Occipital lobe (tissue), 2 donors: ENCODE results near the gene IL4R. TPM values are rescaled to one million over a fixed set of nuclear protein-coding genes. Genes with fewer than 3 reads are reported as not detected.
"Not testable (repeated sequence)": the region's sequence is repeated elsewhere in the genome, so short reads cannot be mapped to it uniquely, and the experiment has no call there.

Source experiments
- DNase-seq: peaks from one replicate; lab custom pipeline; 2025; lab: John Stamatoyannopoulos, UW
- total RNA-seq: library from RNA; depleted of rRNA; stranded (reverse); fragments of >200 nt; gene quantifications from one replicate; pipeline ENCODE4 v1.2.3, GENCODE V29; 2014

IL4R gene
- total RNA-seq, 1 donor from 2014 or later: 1.1 TPM

DNA sequence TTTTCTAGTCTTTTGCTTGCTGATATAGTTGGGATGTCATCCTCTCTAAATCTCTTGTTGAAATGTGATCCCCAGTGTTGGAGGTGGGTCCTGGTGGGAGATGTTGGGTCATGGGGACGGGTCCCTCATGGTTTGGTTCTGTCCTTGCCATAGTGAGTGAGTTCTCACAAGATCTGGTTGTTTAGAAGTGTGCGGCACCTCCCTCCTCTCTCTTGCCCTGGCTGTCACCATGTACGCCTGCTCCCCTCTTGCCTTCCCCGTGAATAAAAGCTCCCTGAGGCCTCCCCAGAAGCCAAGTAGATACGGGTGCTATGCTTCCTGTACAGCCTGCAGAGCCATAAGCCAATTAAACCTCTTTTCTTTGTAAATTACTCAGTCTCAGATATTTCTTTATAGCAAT is 15.2 kb downstream of the IL4R start:
- no peak for DNase-seq

DNA sequence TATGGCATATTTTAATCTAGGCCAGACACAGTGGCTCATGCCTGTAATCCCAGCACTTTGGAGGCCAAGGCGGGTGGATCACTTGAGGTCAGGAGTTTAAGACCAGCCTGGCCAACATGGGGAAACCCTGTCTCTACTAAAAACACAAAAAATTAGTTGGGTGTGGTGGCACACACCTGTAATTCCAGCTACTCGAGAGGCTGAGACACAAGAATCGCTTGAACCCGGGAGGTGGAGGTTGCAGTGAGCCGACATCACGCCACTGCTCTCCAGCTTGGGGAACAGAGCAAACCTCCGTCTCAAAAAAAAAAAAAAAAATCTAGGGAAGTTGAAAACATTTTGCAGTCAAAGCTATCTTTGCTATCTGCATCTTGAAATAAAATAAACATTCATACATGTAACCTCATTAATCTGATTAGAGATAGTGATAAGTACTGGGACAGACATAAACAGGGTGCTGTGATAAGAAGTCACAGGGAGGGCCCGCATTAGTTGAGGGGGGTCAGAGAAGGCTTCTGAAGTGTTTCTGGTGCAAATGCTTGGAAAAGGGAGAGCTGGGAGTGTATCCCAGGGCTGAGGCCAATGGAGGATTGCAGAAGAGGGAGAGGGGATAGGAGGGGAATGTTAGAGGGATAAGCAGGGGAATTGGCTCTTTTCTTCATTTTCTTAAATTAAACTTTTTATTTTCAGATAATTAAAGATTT is 15.8 kb downstream of the IL4R start:
- DNase-seq: not testable (repeated sequence)

DNA sequence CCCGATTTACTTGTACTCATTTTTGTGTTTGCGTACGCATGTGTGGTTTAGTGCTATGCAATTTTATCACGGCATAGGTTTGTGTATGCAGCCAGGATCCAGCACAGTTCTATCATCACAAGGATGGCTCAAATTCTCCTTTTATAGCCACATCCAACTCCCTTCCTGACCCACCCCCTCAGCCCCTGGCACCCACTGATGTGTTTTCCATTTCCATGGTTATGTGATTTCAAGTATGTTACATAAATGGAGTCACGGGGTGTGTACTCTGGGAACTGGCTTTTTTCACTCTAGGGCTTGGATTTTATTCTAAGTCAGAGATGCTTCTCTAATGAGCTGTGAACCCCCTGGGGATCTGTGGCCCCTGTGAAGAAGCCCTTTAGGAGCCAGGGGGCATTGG is 16.8 kb downstream of the IL4R start:
- peak; percentile 12 for DNase-seq

DNA sequence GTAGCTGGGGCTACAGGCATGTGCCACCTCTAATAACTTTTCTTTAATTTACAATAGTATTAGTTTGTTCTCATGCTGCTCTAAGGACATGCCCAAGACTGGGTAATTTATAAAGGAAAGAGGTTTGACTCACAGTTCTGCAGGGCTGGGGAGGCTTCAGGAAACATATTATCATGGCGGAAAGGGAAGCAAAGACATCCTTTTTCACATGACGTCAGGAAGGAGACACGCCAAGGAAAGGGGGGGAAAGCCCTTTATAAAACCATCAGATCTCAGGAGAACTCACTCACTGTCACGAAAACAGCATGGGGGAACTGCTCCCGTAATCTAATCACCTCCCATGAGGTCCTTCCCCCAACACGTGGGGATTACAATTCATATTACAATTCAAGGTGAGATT is 18.3 kb downstream of the IL4R start:
- DNase-seq: no peak

DNA sequence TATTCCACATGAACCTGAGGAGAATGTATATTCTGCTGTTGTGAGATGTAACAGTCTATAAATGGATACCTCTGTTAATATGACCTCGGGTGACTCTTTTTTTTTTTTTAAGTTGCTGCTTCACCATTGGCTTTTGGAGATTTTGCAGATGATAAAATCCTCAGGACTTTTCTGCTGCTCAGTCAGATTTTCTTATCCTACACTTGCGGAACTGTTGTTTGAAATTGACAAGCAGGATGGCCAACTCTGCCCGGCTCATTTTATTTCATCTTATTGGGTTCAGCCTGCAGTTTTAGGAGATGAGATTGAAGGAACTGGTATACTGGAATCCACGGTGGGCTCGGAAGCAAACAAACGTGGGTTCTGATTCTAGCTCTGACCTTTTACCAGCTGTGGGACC is 19.3 kb downstream of the IL4R start:
- DNase-seq: no peak

DNA sequence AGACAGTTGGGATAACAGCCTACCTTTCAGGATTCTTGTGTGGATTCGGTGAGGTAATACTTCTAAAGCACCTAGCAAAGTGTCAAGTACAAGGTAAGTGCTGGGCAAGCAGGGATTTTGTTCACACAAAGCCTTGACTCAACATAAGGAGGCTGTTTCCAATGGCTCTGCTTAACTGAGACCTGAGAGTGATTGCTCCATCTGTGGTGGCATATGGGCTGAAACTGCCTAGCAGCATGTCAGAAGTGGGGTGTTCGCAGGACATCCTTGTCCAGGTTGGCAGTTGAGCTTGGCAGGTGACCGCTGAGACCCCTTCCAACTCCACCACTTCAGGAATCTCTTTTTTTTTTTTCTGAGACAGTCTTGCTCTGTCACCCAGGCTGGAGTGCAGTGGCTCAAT is 19.8 kb downstream of the IL4R start:
- no peak for DNase-seq

DNA sequence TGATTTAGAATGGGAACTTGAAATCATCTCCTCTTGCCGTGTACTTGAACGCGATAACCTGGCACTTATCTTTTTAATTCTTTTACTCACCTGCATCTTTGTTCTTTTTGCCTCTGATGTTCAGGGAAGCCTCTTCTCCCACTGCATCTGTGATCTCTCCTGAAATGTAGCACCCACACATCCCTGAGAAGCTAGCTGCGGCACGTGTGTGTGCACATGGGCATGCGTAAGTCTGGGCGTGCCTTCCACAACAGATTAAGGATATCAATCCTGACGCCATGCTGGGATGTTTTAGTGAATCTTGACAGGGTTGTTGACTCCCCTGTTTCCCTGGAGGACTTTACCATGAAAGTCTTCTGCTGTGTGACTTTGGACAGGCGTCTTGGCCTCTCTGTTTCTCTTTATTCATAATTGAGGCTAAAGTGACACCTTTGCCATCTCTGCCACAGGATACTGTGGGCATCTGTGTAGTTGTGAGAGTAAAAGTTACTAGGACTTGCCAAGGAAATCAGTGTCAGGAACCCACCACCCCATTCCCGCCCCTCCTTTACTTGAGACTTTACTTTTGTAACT is 20.5 kb downstream of the IL4R start:
- no peak for DNase-seq

DNA sequence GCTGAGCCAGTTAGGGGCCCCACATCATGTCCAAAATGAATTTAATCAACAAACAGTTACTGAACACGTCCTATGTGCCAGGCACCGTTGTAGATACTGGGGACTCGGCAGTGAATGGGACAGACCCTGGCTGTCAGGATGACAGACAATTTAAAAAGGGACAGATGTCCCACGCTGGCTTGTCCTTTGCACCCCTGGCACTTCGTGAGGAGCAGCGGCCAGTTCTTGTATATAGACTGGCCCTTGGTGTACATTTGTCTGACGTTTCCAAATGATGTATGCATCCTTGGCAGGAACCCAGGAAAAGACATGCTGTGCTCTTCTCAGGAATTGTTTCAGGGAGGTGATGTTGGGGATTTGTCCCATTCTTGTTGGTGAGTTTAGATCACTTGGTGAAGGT is 21.1 kb downstream of the IL4R start:
- DNase-seq: no peak

DNA sequence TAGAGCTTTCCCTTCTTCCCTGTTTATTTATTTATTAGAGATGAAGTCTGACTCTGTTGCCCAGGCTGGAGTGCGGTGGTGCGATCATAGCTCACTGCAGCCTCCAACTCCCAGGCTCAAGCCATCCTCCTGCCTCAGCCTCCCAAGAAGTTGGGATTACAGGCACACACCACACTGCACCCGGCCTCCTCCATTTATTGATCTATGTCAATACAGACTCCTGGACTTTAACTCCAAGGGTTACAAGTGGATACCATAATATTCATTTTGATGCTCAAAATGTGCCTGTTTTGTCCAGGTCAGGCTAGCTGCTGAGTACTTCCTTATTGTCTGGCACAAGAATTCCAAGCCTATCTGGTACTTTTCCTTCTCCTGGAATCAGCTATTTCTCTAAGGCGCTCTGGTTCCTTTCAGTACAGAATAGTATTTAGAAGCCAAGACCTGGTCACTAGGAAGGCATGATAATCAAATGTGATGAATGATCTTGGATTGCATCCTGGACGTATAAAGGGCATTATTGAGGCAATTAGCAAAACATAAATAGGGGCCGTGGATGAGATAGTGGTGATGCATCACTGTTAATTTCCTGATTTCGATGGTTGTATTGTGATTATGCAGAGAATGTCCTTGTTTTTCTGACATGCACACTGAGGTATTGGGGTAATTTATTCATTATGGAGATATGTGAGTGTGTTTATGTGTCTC is 21.7 kb downstream of the IL4R start:
- DNase-seq: no peak

DNA sequence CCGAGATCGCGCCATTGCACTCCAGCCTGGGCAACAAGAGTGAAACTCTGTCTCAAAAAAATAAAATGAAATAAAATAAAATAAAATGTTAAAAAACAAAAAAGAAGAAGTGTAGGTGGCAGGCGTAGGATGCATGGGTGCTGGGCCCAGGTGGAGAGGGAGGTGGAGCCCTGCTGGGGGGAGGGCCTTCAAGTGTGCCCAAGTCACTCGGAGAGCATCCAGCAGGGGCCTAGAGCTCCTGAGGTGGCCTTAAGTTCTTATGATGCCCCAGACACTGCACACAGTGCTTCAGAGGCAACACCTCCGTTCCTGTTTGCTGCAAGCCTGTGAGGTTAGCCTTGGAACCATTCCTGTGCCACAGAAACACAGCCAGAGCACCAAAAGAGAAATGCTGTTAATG is 23.2 kb downstream of the IL4R start:
- no peak for DNase-seq

DNA sequence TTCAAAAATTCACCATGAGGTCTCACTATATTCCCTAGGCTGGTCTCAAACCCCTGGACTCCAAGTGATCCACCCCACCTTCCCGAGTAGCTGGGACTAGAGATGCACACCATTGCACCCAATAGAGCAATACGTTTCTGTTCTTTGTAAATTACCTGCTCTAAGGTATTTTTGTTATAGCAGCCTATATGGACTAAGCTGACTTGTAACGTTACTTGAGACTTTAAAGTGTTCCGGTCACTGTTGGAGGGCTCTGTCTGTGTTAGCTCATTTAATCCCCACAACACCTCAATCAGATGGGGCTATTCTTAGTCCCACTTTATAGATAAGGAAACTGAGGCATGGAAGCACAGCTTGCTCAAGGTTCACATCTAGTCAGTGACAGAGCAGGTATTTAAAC is 25.4 kb downstream of the IL4R start:
- DNase-seq: no peak

DNA sequence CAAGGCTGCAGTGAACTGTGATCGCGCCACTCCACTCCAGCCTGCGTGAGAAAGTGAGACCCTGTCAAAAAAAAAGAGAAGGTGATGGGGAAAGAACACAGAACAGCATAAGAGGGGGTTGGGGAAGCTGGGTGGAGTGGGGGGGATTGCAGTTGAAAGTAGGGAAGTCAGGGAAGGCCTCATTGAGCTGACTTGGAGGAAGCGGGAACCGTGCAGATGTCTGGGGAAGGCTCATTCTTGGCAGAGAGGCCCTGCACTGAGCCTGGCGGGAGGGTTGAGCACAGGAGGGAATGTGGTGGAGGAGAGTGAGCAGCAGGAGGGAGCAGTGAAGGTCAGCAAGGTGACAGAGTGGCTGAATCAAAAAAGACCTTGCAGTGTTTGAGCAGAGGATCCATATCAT is 26.9 kb downstream of the IL4R start:
- no peak for DNase-seq

DNA sequence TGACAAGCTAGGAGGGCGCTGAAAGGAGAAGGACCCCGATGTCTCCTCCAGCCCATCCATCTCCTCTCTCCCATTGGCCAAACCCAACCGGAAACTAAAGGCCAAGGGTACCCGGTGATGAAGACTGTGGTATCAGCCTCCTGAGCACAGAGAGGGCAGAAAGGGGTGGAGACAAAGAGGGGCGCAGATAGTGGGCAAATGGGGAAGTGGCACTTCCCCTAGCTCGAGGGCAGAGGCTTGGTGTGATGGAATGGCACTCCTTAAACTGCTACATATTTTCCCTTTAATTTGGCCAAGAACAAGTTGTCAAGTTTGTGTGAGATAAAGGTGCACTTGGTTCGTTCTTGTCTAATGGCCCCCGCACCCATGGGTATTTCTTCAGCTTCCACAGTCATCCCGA is 27.8 kb downstream of the IL4R start:
- no peak for DNase-seq

DNA sequence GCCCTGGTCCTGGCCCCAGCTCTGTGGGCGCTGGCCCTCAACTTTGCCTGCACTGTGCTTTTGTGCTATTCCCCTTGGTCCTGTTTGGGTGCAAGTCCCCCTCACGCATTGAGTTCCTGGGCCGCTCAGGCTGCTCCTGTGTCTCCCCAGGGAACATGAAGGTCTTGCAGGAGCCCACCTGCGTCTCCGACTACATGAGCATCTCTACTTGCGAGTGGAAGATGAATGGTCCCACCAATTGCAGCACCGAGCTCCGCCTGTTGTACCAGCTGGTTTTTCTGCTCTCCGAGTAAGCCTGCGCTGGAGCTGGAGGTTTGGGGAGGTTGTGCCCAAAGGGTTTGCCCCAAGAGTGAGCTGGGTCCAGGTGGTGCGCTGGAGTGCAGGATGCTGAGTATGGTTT is 28.2 kb downstream of the IL4R start:
- no peak for DNase-seq

DNA sequence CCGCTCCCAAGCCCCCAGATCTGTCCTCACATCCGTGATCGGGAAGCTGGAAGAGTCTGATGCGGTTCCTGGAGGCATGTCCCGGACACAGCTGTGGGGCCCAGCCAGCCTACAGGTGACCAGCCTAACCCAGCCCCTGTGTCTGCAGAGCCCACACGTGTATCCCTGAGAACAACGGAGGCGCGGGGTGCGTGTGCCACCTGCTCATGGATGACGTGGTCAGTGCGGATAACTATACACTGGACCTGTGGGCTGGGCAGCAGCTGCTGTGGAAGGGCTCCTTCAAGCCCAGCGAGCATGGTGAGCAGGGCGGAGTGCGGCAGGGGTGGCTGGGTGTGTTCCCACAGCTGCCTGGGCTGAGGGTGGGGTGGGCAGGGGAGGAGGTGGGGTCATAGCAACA is 30.9 kb downstream of the IL4R start:
- no peak for DNase-seq

DNA sequence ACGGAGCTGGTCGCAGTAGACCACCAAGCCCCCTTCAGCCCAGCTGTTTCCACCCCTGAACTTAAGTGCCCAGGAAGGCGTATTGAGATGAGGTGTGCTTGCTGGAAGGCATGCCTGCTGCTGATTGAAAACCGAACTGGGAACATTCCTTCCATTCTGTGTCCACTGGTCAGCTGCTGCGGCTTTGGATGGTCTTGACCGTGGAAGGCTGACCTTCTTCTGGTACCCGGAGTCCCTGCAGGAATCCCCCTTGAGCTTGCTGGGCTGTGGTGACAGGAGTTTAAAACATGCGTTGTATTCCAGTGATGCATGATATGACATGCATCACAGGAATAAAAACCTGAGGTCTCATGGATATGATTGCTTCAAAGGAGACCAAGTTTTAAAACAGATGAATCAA is 31.4 kb downstream of the IL4R start:
- no peak for DNase-seq

DNA sequence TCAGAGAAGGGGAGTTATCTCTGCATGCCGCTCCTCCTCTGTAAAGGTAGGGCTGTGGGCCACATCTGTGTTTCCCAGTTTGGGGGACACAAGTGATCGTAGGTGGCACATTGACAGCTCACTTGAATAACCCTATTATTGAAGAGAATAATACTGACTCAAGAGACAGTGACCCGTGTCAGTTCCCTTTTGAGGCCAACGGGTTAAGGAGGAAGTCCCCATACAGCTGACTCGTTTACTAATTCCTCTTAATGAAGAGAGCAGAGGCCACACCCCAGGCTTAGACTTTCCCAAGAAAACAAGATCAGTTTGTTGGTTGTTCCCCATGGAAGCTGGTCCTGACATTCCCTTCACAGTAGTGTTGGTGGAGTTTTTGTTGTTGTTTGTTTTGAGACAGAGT is 33.0 kb downstream of the IL4R start:
- DNase-seq: no peak

DNA sequence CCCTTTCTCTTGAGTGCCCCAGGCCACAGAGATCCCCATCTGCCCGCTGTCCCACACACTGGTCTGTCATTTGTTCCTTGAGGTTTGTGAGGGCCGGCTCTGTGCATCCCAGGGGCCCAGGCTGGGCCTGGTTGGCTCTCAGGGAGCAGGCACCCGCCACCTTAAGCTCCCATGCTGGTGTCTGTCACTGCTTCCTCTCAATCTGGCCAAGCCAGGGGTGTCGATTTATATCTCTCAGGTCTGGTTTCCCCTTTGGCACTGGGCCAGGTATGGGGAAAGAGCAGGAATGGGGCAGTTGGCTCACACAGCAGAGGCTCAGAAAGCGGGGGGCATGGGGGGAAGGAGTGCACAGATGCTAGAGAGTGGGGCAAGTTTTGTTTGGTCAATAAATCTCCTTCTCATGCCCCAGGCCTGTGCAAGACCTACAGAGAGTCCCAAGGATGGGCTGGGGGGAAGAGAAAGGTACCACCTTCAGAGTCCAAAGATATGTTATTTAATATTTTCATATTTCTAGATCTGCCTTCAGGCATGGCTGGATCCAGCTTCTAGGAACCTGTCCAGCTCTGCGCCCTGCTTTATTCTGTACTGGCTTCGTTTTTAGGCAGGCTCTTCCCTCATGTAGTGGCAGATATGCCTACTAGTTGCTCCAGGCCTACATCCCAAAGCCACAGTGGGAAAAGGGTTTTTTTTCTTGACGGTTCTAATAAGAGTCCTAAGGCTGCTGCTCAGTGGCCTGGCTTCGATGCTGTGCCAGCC is 34.3 kb downstream of the IL4R start:
- DNase-seq: no peak

DNA sequence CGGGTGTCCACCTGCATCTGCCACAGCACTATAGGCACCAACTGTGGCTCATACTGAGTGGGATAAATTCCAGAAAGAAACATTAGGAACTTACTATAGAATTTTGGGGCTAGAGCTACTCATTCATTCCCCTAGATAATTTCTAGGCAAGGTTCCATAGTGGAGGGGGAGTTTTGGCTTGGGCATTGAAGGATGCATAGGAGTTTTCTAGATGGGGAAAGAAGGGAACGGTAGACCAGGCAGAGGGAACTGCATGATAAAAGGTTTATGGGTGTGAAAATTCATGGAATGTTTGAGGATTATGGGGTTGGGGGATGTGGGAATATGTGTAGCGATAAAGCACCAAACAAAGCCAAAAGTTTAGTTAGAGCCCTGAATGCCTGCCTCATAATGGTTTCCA is 35.5 kb downstream of the IL4R start:
- DNase-seq: no peak

DNA sequence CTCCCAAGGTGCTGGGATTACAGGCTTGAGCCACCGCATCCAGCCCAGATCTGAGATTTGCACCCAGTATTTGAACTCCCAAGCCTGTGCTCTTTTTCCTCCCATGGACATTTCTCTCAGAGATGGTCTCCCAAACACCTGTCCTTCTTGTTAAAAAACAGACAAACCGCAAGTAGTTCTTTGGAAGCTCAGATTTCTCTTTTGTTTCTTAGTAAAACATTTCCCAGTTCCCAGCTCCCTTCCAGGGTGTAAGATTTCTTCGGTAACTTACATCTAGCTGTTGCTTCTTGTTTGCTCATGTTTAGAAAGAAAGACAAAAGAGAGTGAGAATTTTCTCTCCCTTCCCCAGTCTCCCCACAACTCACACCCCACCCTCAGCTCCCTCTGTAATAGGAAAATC is 36.2 kb downstream of the IL4R start:
- DNase-seq: no peak

DNA sequence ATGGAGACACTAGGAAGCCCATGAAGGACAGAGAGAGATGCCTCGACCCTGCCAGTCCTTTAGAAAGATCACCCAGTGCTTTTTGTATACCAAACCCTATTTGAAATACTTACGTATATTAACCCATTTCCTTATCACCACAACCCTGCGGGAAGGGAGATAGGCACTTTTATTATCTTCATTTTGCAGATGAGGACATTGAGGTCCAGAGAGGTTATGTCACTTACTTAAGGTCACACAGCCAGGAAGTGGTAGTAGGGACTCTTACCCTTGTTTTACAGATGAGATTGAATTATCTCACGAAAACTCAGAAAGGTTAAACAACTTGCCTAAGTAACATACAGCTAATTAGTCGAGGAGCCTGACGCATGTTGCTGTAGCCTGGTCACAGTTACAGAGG is 38.2 kb downstream of the IL4R start:
- no peak for DNase-seq

DNA sequence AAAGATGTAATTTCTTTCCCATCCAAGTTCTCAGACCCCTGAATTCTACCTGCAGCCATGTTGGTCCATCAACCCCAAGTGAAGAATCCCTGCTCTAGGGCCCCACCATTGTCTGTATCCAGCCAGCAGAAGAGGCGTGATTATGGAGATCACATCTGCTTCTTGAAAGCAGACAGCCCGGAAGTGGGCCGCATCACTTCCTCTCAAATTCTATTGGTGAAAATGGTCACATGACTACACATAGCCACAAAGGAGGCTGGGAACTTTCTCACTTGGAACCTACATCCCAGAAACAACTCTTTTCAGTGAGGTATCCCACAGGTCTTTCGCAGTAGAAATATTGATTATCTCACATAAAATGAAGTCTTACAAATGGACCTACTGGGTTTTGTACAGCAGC is 40.1 kb downstream of the IL4R start:
- DNase-seq: no peak
